ENCODE results near the gene KLRC1.
"Not testable (repeated sequence)": the region's sequence is repeated elsewhere in the genome, so short reads cannot be mapped to it uniquely, and the experiment has no call there.

The KLRC1 gene

DNA sequence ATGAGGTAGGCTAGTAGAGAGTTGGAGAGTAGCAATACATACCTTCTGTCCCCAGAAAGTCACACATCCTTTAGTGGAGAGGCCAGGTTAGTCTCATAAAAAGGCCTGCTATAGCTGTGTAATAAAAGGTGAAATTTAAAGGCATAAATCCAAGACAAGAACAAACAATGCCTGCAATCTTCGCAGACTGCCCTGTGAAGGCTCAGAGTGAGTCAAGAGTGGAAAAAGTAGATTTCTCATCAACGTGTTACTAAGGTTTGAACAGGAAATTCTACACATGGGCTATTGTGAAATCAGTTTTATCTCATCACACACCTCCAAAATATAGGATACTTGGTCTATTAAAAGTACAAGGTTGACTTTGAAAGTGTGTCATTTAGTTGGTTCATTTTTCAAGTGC lies at the start of gene KLRC1:
KLRC1 (minus strand) TSS at position 222 of the 400 bp plus-strand sequence. CDS start 2,221 bp downstream, outside the sequence.
- no peak for DNase-seq

DNA sequence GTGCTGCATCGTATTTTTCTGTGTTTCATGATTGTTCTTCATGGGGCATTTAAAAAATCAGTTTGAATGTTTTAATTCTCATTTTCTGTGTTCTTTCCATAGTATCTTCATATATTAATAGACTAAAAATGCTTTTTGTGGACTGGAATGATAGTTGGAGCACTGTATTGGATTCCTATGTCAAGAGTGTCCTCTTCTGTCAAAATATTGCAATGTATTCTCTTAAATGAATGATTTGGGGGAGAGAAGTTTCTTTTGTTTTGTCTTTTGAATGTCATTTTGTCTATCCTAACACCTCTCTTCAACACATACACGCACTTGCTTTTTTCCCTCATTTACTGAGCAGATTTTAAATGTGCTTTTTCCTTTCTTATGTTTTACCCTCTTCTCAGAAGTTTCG lies 47.9 kb upstream of the KLRC1 start:
- no peak for DNase-seq

DNA sequence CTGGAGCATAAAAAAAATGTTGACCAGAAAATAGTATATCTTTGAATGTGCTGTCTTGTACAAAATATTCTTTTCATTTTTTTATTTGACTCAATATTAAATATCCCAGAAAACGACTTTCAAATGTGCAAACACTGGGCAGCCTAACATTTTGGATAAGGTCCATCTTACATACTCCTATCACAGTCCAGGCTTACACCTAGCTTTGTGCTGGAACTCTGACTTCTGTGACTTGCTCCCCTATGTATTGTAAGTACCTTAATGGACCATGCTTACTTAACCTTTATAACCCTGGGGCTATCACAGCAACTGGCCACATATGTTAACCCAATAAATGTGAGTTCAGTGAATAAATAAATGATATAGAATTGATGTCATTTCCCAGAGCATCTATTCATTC lies 44.9 kb upstream of the KLRC1 start:
- DNase-seq = no peak

DNA sequence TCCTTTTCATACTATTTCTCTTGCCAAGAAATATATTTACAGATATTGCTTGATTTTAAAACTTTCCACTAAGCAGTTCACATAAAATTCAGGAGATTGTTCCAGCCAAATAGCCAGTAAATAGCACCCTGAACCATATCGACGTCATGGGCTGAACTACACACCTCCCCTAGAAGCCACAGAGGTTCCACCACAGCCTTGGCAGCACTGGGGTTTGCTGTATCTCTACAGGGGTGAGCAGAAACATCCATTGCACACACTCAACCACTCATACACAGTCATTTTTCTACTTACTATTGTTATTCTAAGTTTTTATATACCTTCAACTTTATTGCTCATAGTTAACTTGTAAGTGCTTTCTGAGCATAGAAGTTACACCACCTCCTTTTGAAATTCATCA lies 44.4 kb upstream of the KLRC1 start:
- DNase-seq = no peak

DNA sequence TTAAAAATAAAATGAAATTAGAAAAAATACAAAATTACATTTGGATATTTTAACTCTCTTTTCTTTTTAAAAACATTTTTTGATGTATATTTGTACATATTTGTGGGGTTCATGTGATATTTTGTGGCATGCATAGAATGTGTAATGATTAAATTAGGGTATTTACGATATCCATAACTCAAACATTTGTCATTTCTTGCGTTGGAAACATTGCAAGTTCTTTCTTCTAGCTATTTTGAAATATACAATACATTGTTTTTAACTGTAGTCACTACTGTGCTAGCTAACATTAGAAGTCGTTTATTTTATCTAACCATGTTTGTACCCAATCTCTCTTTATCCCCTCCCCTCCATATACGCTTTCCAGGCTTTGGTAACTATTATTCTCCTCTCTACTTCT lies 38.6 kb upstream of the KLRC1 start:
- no peak for DNase-seq

DNA sequence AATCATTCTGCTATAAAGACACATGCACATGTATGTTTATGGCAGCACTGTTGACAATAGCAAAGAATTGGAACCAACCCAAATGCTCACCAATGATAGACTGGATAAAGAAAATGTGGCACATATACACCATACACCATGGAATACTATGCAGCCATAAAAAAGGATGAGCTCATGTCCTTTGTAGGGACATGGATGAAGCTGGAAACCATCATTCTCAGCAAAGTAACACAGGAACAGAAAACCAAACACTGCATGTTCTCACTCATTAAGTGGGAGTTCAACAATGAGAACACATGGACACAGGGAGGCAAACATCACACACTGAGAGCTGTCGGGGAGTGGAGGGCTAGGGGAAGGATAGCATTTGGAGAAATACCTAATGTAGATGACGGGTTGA lies 34.2 kb upstream of the KLRC1 start:
- DNase-seq = not testable (repeated sequence)

DNA sequence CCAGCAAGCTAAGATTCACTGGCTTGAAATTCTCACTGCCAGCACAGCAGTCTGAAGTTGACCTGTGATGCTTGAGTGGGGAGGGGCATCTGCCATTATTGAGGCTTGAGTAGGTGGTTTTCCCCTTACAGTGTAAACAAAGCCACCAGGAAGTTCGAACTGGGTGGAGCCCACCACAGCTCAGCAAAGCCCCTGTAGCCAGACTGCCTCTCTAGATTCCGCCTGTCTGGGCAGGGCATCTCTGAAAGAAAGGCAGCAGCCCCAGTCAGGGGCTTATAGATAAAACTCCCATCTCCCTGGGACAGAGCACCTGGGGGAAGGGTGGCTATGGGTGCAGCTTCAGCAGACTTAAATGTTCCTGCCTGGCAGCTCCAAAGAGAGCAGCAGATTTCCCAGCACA lies 28.7 kb upstream of the KLRC1 start:
- DNase-seq = not testable (repeated sequence)

DNA sequence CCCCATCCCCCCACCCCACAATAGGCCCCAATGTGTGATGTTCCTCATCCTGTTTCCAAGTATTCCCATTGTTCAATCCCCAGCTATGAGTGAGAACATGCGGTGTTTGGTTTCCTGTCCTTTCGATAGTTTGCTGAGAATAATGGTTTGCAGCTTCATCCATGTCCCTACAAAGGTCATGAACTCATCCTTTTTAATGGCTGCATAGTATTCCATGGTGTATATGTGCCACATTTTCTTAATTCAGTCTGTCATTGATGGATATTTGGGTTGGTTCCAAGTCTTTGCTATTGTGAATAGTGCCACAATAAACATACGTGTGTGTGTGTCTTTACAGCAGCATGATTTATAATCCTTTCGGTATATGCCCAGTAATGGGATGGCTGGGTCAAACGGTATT lies 19.6 kb upstream of the KLRC1 start:
- not testable (repeated sequence) for DNase-seq

DNA sequence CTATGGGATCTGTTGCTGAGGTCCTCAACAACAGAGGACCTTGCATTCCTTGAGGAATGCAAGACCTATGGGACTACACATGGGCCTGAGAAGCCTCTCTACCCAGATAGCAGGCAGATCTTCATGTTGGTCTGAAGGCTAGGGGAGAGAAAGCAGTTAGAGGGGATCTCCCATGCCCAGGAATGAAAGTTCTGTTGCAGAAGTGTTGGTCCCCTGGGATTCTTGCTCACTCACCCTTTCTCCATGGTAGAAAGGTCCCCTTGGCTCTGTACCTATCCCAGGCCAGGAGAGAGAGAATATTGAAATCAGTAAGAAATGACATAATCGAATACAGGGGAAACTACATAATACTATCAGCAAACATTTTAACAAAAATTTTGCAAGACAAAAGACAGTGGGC lies 16.5 kb upstream of the KLRC1 start:
- no peak for DNase-seq

DNA sequence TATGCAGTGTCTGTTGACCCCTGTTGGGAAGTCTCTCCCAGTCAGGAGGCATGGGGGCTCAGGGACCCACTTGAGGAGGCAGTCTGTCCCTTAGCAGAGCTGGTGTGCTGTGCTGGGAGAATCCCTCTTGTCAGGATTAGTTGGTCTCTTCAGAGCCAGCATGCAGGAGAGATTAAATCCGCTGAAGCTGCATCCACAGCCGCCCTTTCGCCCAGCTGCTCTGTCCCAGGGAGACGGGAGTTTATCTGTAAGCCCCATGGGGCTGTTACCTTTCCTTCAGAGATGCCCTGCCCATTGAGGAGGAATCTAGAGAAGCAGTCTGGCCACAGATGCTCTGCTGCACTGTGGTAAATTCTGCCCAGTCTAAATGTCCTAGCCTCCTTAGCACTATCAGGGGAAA lies 13.1 kb upstream of the KLRC1 start:
- DNase-seq = no peak

DNA sequence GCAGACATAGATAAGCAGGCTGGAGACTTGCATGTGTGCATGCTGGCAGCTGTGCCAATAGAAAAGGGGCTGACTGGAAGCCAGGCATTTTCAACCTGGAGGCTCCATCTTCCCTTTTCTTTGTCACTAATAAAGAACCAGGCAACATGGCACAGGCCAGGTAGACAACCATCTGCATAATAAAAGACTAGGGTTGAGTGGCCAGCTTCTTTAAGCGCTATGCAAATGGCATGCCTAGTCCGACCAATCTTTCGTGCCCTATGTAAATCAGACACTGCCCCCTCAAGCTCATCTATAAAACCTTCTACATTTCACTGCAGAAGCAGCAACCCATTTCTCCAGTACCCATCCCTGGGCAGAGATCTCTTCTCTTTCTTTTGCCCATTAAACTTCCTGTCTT lies 4.6 kb upstream of the KLRC1 start:
- DNase-seq = no peak

DNA sequence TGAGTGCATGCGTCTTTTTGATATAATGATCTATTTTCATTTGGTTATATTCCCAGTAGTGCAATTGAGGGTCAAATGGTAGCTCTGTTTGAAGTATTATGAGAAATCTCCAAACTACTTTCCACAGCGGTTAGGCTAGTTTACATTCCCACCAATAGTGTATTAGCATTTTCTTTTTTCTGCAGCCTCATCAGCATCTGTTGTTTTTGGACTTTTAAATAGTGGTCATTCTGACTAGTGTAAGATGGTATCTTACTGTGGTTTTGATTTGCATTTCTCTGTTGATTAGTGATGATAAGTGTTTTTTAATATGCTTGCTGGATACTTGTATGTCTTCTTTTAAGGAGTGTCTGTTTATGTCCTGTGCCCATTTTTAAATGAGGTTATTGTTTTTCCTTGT lies 3.7 kb upstream of the KLRC1 start:
- DNase-seq = no peak

DNA sequence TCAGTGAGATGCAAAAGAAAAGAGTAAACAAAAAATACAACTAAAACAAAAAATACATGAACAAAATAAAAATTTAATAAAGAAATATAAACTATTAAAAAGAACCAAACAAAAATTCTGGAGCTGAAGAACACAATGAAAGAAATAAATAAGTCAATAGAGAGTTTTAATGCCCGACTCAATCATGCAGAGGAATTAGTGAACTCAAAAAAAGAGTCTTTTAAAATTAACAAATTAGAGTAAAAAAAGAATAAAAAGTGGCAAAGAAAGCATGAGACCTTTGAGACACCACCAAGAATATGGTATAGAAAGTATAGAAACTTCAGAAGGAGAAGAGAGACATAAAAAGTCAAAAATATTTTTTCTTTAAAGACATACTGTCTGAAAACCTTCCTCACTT lies 2.6 kb upstream of the KLRC1 start:
- DNase-seq = no peak

DNA sequence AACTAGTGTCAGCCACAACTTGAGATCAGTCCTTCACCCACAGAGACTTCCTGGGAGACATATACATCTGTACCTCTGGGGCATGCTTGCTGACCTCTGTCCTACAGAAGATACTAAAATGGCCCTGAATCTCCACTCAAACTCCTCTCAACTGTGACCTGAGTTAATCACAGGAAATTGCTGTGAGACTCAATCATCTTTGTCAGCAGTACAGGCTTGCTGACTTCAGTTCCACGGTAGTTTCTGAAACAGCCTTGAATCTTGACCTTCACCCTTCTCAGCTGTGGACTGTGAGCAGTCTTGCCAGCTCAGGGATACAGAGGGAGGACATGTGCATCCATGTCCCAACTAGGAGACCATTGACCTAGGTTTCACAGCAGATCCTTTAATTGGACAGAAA lies 1.4 kb upstream of the KLRC1 start:
- DNase-seq = no peak

DNA sequence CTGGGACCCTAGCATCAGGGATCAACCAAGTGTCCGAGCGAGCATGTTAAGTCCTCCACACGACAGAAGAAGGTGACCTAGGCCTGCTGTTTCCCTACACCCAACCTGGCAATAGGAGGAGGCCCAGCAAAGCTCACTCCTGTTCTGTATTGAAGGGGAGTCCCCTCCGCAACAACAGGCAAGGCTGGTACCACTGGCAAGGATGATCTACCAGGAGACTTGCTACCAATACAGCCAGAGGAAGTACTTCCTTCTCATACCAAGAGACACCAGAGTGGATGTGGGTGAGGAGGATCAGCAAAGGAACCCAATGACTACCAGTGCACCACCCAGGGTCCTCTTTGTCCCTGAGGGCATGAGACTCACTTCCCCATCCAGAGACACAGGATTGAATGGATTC lies 4.9 kb downstream of the KLRC1 start:
- no peak for DNase-seq

DNA sequence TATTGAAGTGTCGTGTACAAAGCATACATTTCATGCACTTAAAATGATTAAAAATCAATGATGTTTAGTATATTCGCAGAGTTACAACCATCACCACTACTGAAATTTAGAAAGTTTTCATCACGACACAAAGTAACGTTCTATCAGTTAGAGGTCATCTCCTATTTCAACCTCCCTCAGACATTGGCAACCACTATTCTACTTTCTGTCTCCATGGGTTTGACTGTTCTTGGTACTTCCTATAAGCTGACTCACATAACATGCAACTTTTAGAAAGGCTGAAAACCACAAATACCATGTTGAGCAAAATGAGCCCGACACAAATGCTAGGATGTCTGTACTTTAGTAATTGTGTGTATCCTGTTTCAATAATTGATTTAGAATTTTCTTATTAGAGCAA lies 7.1 kb downstream of the KLRC1 start:
- DNase-seq = not testable (repeated sequence)

DNA sequence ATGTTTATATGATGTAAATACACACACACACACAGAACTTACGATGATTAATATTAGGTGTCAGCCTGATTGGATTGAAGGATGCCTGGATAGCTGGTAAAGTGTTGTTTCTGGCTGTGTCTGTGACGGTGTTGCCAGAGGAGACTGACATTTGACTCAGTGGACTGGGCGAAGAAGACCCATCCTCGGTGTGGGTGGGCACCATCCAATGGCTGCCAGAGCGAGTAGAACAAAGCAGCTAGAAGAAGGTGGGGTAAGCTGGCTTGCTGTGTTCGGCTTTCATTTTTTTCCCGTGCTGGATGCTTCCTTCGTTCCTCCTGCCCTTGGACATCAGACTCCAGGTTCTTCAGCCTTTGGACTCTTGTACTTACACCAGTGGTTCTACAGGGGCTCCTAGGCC lies 12.0 kb downstream of the KLRC1 start:
- DNase-seq = not testable (repeated sequence)

DNA sequence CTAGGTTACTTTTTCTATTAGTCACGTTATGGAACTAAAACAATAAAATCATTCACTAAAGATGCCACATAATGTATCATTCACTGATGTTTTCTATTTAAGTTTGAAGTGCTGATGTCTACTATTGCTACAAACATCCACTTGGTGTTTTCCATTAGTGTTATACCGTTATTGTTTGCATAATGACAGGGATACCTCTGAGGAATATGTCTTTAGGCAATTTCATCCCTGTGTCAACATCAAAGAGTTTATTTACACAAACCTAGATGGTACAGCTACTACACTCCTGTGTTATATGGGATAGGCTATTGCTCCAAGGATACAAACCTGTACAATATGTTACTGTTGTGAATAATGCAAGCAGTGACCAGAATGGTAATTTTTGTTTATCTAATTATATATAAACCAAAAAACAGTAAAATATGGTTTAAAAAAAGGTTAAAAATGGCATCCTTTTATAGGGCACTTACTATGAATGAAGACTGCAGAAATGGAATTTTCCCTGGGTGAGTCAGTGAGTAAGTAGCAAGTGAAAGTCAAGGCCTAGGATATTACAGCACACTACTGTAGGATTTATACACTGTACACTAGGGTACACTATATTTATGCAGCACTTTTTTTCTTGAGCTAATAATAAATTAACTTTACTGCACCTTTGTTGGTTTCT lies 13.4 kb downstream of the KLRC1 start:
- DNase-seq = peak; percentile 17

DNA sequence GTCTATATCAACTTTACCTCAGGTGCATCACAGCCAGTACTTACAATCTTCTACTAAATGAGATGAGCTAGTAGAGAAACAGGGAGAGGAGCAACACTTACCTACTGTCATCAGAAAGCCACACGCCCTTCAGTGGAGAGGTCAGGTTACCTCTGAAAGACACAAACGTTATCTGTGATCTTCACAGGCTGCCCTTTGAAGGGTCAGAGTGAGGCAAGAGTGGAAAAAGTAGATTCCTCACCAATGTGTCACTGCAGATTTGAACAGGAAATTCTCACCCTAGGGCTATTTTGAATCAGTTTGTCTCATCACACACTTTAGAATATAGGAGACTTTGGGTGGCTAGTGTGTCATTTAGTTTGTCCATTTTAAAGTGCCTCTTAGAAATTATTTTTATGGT lies 15.6 kb downstream of the KLRC1 start:
- DNase-seq = not testable (repeated sequence)

DNA sequence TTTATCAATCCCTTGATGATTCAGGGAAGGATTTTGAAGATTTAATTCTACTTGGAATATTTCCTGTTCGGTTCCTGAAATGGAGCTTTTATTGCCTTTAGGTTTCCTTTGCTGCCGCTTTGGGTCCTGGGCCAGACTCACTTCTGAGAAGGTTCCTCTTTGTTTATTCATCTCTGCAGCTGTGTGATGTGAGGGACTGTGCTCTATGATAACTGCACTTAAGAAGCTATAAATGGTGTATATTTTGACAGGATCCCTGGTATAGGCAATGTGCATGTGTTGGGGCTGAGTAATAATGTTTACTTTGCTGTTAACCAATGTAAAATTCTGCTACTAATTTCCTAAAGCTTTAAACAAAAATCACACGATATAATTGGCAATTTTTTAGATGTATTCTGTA lies 17.4 kb downstream of the KLRC1 start, which contains the start of gene KLRC2:
KLRC2 (minus strand) TSS at position 195 of the 400 bp plus-strand sequence; CDS start at position 171, 24 bp downstream.
- DNase-seq = peak; percentile 26

DNA sequence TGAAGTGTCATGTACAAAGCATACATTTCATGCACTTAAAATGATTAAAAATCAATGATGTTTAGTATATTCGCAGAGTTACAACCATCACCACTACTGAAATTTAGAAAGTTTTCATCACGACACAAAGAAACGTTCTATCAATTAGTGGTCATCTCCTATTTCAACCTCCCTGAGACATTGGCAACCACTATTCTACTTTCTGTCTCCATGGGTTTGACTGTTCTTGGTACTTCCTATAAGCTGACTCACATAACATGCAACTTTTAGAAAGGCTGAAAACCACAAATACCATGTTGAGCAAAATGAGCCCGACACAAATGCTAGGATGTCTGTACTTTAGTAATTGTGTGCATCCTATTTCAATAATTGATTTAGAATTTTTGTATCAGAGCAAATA lies 22.6 kb downstream of the KLRC1 start:
- DNase-seq = not testable (repeated sequence)

DNA sequence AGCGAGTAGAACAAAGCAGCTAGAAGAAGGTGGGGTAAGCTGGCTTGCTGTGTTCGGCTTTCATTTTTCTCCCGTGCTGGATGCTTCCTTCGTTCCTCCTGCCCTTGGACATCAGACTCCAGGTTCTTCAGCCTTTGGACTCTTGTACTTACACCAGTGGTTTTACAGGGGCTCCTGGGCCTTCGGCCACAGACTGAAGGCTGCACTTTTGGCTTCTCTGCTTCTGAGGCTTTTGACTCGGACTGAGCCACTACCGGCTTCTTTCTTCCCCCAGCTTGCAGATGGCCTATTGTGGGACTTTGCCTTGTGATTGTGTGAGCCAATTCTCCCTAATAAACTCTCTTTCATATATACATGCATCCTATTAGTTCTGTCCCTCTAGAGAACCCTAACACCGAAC lies 27.2 kb downstream of the KLRC1 start:
- not testable (repeated sequence) for DNase-seq

DNA sequence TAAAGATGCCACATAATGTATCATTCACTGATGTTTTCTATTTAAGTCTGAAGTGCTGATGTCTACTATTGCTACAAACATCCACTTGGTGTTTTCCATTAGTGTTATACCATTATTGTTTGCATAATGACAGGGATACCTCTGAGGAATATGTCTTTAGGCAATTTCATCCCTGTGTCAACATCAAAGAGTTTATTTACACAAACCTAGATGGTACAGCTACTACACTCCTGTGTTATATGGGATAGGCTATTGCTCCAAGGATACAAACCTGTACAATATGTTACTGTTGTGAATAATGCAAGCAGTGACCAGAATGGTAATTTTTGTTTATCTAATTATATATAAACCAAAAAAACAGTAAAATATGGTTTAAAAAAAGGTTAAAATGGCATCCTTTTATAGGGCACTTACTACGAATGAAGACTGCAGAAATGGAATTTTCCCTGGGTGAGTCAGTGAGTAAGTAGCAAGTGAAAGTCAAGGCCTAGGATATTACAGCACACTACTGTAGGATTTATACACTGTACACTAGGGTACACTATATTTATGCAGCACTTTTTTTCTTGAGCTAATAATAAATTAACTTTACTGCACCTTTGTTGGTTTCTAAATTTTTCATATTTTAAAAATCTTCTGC lies 28.8 kb downstream of the KLRC1 start:
- not testable (repeated sequence) for DNase-seq

DNA sequence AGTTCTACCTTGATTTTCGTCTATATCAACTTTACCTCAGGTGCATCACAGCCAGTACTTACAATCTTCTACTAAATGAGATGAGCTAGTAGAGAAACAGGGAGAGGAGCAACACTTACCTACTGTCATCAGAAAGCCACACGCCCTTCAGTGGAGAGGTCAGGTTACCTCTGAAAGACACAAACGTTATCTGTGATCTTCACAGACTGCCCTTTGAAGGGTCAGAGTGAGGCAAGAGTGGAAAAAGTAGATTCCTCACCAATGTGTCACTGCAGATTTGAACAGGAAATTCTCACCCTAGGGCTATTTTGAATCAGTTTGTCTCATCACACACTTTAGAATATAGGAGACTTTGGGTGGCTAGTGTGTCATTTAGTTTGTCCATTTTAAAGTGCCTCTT lies 31.0 kb downstream of the KLRC1 start:
- DNase-seq = not testable (repeated sequence)

DNA sequence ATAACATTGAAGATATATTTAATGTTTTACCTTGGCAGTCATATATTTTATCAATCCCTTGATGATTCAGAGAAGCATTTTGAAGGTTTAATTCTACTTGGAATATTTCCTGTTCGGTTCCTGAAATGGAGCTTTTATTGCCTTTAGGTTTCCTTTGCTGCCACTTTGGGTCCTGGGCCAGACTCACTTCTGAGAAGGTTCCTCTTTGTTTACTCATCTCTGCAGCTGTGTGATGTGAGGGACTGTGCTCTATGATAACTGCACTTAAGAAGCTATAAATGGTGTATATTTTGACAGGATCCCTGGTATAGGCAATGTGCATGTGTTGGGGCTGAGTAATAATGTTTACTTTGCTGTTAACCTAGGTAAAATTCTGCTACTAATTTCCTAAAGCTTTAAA lies 32.8 kb downstream of the KLRC1 start, which contains the start of gene KLRC3:
KLRC3 (minus strand) TSS at position 262 of the 400 bp plus-strand sequence; CDS start at position 217, 45 bp downstream.
- DNase-seq = not testable (repeated sequence)
